ENCODE measurements around the gene SEMA5A.

Gene SEMA5A

DNA sequence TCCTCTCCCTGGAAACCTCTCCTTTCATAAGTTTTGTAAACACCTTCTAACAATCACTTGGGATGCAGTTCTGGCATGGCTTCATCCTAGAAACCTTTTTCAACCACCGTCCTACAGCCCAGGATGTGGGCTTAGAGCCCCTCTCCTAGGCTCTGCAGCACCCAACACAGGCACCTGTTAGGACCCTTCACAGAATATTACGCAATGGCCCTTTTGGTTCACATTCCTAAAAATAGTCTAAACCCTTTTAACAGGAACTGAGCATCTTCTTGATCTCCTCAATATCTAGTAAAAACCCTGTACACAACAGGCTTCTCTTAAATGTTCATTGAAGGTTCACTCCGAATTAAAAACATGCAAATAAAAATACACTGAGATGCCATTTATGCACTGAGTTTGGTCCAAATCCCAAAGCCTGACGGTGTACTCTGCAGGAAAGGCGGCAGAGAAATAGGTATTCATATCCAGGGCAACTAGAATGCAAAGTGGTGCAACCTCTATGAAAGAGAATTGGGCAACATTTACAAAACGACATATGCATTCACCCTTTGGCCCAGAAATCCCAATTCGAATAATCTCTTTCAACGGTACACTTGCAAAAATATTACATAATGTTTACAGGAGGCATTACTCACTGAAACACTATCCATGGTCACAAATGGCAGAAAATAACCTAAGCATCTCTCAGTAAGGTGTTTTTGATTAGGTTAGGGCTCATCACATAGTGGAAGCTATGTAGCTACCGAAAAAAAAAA, 169.3 kb downstream of the SEMA5A start:
- no peak overlapping the region for H3K23ac ChIP-seq (ENCODE audit: low read length)
- H2BK5ac ChIP-seq (ENCODE audit: low read length), result no peak overlapping the region
- no peak overlapping the region for H3K18ac ChIP-seq (ENCODE audit: low read length)
- no peak overlapping the region for H3K56ac ChIP-seq (ENCODE audit: low read length)
- no peak overlapping the region for H3K4ac ChIP-seq (ENCODE audit: low read depth, low read length)
- H2AK5ac ChIP-seq (ENCODE audit: low read length), result no peak overlapping the region
- H2BK15ac ChIP-seq (replicated peaks; ENCODE audit: low read depth), result no peak overlapping the region
- no CpG with 5 or more reads among the region's 9 CpGs for WGBS (ENCODE audit: extremely low coverage, insufficient coverage, low lambda C conversion rate)
- H2BK120ac ChIP-seq (ENCODE audit: low read depth, low read length), result no peak overlapping the region
- H3K4me3 ChIP-seq (ENCODE audit: low read length), result no peak overlapping the region
- no peaks in the 10 kb centered on the region for H3K27me3 ChIP-seq (ENCODE audit: insufficient read depth, low read length, poor library complexity)
- no peaks in the 10 kb centered on the region for H3K79me2 ChIP-seq (ENCODE audit: control insufficient read depth, insufficient read depth, low read length)
- H4K8ac ChIP-seq (ENCODE audit: low read depth, low read length), result no peak overlapping the region
- no peak overlapping the region for H3K9ac ChIP-seq (ENCODE audit: low read length)
- H4K5ac ChIP-seq (ENCODE audit: low read length), result no peak overlapping the region
- H3K4me1 ChIP-seq (ENCODE audit: control insufficient read depth, low read depth, low read length), result no peaks in the 10 kb centered on the region
- no peak overlapping the region for H3K27ac ChIP-seq (ENCODE audit: low read depth, low read length)
- DNase-seq, result no peak
- H3K79me1 ChIP-seq (ENCODE audit: low read length), result peaks cover 5% of the 10 kb centered on the region
- peaks cover 4% of the 10 kb centered on the region for H3K36me3 ChIP-seq (ENCODE audit: control insufficient read depth, insufficient read depth, low read length)
- no peak overlapping the region for H3K4me2 ChIP-seq (ENCODE audit: low read length)

DNA sequence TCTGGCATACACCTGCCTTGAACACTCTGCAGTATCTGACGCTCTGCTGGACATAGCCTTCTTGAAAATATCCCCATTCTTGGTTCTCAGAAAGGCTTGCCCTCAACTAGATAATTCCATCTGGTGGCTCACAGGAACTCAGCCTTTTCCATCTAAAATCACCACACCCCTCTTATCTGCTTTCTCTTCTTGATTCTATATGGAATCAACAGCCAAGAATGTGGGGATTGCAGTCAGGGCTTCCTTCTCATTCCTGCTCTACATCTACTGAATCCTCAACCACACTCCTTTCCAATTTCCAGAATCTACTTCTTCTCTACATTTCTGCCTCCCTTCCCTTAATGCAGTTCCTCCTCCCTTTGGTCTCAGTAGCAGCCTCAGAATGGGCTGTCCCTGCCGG, 170.1 kb downstream of the SEMA5A start:
- Histone ChIP-seq H2BK15ac (replicated peaks; ENCODE audit: low read depth) (no peak overlapping the region), H3K56ac (ENCODE audit: low read length) (no peak overlapping the region), H3K27me3 (ENCODE audit: insufficient read depth, low read length, poor library complexity) (no peaks in the 10 kb centered on the region), H2AK5ac (ENCODE audit: low read length) (no peak overlapping the region), H3K18ac (ENCODE audit: low read length) (no peak overlapping the region), H2BK5ac (ENCODE audit: low read length) (no peak overlapping the region), H3K4me1 (ENCODE audit: control insufficient read depth, low read depth, low read length) (no peaks in the 10 kb centered on the region), H3K4me3 (ENCODE audit: low read length) (no peak overlapping the region), H4K8ac (ENCODE audit: low read depth, low read length) (no peak overlapping the region), H2BK120ac (ENCODE audit: low read depth, low read length) (no peak overlapping the region), H3K27ac (ENCODE audit: low read depth, low read length) (no peak overlapping the region), H3K4ac (ENCODE audit: low read depth, low read length) (no peak overlapping the region), H3K79me1 (ENCODE audit: low read length) (peaks cover 5% of the 10 kb centered on the region), H3K9ac (ENCODE audit: low read length) (no peak overlapping the region), H3K23ac (ENCODE audit: low read length) (no peak overlapping the region), H3K4me2 (ENCODE audit: low read length) (no peak overlapping the region), H3K36me3 (ENCODE audit: control insufficient read depth, insufficient read depth, low read length) (peaks cover 4% of the 10 kb centered on the region), H4K5ac (ENCODE audit: low read length) (no peak overlapping the region), H3K79me2 (ENCODE audit: control insufficient read depth, insufficient read depth, low read length) (no peaks in the 10 kb centered on the region)
- DNase-seq, result no peak
- no CpG with 5 or more reads among the region's 2 CpGs for WGBS (ENCODE audit: extremely low coverage, insufficient coverage, low lambda C conversion rate)

DNA sequence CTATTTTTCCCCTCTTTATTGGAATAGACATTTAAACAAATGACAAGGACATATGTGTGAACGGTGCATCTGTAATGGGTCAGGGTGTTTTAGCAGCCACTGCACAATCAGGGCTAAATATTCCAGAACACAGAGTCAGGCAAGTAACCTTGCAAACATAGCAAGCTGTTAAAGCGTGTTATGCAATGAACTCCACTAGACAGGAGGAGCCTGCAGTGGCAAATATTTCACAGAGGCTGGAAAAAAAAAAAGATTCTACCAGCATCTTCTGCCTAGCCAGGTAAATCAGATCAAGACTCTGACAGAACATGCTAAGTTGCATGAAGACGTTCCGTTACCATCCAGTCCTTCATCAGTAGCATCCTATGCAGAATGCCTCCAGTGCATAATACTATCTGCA, 171.8 kb downstream of the SEMA5A start:
- DNase-seq, result no peak
- Histone ChIP-seq H3K4me1 (ENCODE audit: control insufficient read depth, low read depth, low read length) (no peaks in the 10 kb centered on the region), H4K5ac (ENCODE audit: low read length) (no peak overlapping the region), H4K8ac (ENCODE audit: low read depth, low read length) (no peak overlapping the region), H3K23ac (ENCODE audit: low read length) (no peak overlapping the region), H3K36me3 (ENCODE audit: control insufficient read depth, insufficient read depth, low read length) (peaks cover 4% of the 10 kb centered on the region), H3K18ac (ENCODE audit: low read length) (no peak overlapping the region), H3K4me2 (ENCODE audit: low read length) (no peak overlapping the region), H2BK15ac (replicated peaks; ENCODE audit: low read depth) (no peak overlapping the region), H2BK5ac (ENCODE audit: low read length) (no peak overlapping the region), H3K4ac (ENCODE audit: low read depth, low read length) (no peak overlapping the region), H3K56ac (ENCODE audit: low read length) (no peak overlapping the region), H2BK120ac (ENCODE audit: low read depth, low read length) (no peak overlapping the region), H3K4me3 (ENCODE audit: low read length) (no peak overlapping the region), H3K27ac (ENCODE audit: low read depth, low read length) (no peak overlapping the region), H3K27me3 (ENCODE audit: insufficient read depth, low read length, poor library complexity) (no peaks in the 10 kb centered on the region), H3K9ac (ENCODE audit: low read length) (no peak overlapping the region), H3K79me1 (ENCODE audit: low read length) (peaks cover 5% of the 10 kb centered on the region), H3K79me2 (ENCODE audit: control insufficient read depth, insufficient read depth, low read length) (no peaks in the 10 kb centered on the region), H2AK5ac (ENCODE audit: low read length) (no peak overlapping the region)
- no CpG with 5 or more reads among the region's 4 CpGs for WGBS (ENCODE audit: extremely low coverage, insufficient coverage, low lambda C conversion rate)

DNA sequence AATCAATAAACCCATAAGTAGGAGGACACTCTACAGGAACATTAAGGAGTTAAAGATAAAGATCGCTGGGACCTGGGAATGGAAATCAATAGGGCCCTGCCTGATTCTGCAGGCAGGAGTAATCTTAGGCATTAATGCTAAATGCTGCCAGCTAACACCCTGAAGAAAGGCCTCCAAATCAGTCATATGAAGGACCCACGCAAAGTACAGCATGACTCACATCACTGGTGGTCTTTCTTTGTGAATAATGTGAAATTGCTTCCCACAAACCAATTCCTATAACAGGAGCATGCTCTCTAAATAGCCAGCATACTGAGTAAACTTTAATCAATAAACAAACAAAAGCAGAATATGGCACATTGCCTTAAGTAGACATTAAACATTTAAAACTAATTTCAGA, 172.3 kb downstream of the SEMA5A start:
- Histone ChIP-seq H4K8ac (ENCODE audit: low read depth, low read length) (no peak overlapping the region), H3K4me1 (ENCODE audit: control insufficient read depth, low read depth, low read length) (no peaks in the 10 kb centered on the region), H3K9ac (ENCODE audit: low read length) (no peak overlapping the region), H4K5ac (ENCODE audit: low read length) (no peak overlapping the region), H3K23ac (ENCODE audit: low read length) (no peak overlapping the region), H2BK15ac (replicated peaks; ENCODE audit: low read depth) (no peak overlapping the region), H3K4me3 (ENCODE audit: low read length) (no peak overlapping the region), H3K27me3 (ENCODE audit: insufficient read depth, low read length, poor library complexity) (no peaks in the 10 kb centered on the region), H2BK5ac (ENCODE audit: low read length) (no peak overlapping the region), H3K79me2 (ENCODE audit: control insufficient read depth, insufficient read depth, low read length) (no peaks in the 10 kb centered on the region), H2AK5ac (ENCODE audit: low read length) (no peak overlapping the region), H3K36me3 (ENCODE audit: control insufficient read depth, insufficient read depth, low read length) (peaks cover 4% of the 10 kb centered on the region), H3K56ac (ENCODE audit: low read length) (no peak overlapping the region), H2BK120ac (ENCODE audit: low read depth, low read length) (no peak overlapping the region), H3K18ac (ENCODE audit: low read length) (no peak overlapping the region), H3K27ac (ENCODE audit: low read depth, low read length) (no peak overlapping the region), H3K79me1 (ENCODE audit: low read length) (peaks cover 5% of the 10 kb centered on the region), H3K4ac (ENCODE audit: low read depth, low read length) (no peak overlapping the region), H3K4me2 (ENCODE audit: low read length) (no peak overlapping the region)
- no peak for DNase-seq
- WGBS (ENCODE audit: extremely low coverage, insufficient coverage, low lambda C conversion rate), result no CpG with 5 or more reads among the region's 2 CpGs

DNA sequence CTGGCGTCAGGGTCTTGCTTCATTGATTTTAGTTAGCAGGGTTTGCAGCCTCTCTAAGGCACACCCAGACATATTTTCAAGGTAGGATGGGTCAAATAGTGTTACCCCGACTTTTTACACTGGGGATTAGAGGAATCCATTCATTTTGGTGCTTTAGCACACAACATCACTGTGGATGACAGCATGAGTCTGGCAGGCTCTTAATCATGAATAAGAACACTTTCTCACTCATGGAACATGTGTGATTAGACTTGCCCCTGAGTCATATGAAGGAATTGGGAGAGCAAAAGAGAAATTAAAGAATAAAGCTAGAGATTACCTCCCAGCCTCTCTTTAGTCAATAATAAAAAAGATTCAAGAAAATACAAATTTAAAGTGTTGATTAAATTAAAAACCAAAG, 175.6 kb downstream of the SEMA5A start:
- H3K79me2 ChIP-seq (ENCODE audit: control insufficient read depth, insufficient read depth, low read length), result no peaks in the 10 kb centered on the region
- H4K5ac ChIP-seq (ENCODE audit: low read length), result no peak overlapping the region
- H4K8ac ChIP-seq (ENCODE audit: low read depth, low read length), result no peak overlapping the region
- no peak overlapping the region for H3K4ac ChIP-seq (ENCODE audit: low read depth, low read length)
- H3K27me3 ChIP-seq (ENCODE audit: insufficient read depth, low read length, poor library complexity), result no peaks in the 10 kb centered on the region
- H3K18ac ChIP-seq (ENCODE audit: low read length), result no peak overlapping the region
- H3K56ac ChIP-seq (ENCODE audit: low read length), result no peak overlapping the region
- no peak overlapping the region for H3K27ac ChIP-seq (ENCODE audit: low read depth, low read length)
- H3K4me1 ChIP-seq (ENCODE audit: control insufficient read depth, low read depth, low read length), result peaks cover 3% of the 10 kb centered on the region
- no peak overlapping the region for H2AK5ac ChIP-seq (ENCODE audit: low read length)
- peaks cover 4% of the 10 kb centered on the region for H3K36me3 ChIP-seq (ENCODE audit: control insufficient read depth, insufficient read depth, low read length)
- H2BK5ac ChIP-seq (ENCODE audit: low read length), result no peak overlapping the region
- peaks cover 5% of the 10 kb centered on the region for H3K79me1 ChIP-seq (ENCODE audit: low read length)
- DNase-seq, result no peak
- no peak overlapping the region for H2BK120ac ChIP-seq (ENCODE audit: low read depth, low read length)
- H3K4me2 ChIP-seq (ENCODE audit: low read length), result no peak overlapping the region
- WGBS (ENCODE audit: extremely low coverage, insufficient coverage, low lambda C conversion rate), result no CpG with 5 or more reads among the region's 2 CpGs
- no peak overlapping the region for H3K9ac ChIP-seq (ENCODE audit: low read length)
- H2BK15ac ChIP-seq (replicated peaks; ENCODE audit: low read depth), result no peak overlapping the region
- no peak overlapping the region for H3K4me3 ChIP-seq (ENCODE audit: low read length)
- no peak overlapping the region for H3K23ac ChIP-seq (ENCODE audit: low read length)

DNA sequence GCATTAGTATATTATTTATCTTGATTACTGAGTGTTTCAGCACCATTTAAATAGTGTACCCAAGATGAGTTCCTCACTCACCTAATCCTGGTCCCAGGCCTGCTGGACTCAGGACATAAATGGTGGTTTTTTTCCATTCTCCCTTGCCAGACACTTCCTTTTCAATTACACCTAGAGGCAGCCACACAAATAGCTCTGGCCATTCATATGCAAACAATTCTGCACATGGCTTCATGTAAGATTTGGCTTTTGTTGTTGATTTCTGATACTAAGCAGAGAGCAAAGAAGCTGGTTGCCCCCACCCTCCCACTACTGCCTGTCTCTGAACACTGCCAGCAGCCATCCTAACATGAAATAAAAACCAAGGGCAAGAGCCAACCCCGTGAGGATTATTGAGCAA, 180.4 kb downstream of the SEMA5A start:
- Histone ChIP-seq H4K8ac (ENCODE audit: low read depth, low read length) (no peak overlapping the region), H3K4me3 (ENCODE audit: low read length) (no peak overlapping the region), H2BK15ac (replicated peaks; ENCODE audit: low read depth) (no peak overlapping the region), H3K9ac (ENCODE audit: low read length) (no peak overlapping the region), H3K4me1 (ENCODE audit: control insufficient read depth, low read depth, low read length) (peaks cover 7% of the 10 kb centered on the region), H2BK5ac (ENCODE audit: low read length) (no peak overlapping the region), H2AK5ac (ENCODE audit: low read length) (no peak overlapping the region), H3K36me3 (ENCODE audit: control insufficient read depth, insufficient read depth, low read length) (no peaks in the 10 kb centered on the region), H3K4me2 (ENCODE audit: low read length) (no peak overlapping the region), H3K79me2 (ENCODE audit: control insufficient read depth, insufficient read depth, low read length) (no peaks in the 10 kb centered on the region), H3K18ac (ENCODE audit: low read length) (no peak overlapping the region), H4K5ac (ENCODE audit: low read length) (no peak overlapping the region), H3K27ac (ENCODE audit: low read depth, low read length) (no peak overlapping the region), H3K23ac (ENCODE audit: low read length) (no peak overlapping the region), H3K27me3 (ENCODE audit: insufficient read depth, low read length, poor library complexity) (no peaks in the 10 kb centered on the region), H3K4ac (ENCODE audit: low read depth, low read length) (no peak overlapping the region), H3K56ac (ENCODE audit: low read length) (no peak overlapping the region), H3K79me1 (ENCODE audit: low read length) (no peaks in the 10 kb centered on the region), H2BK120ac (ENCODE audit: low read depth, low read length) (no peak overlapping the region)
- DNase-seq, result no peak
- no CpG with 5 or more reads among the region's 1 CpG for whole genome bisulfite sequencing (ENCODE audit: extremely low coverage, insufficient coverage, low lambda C conversion rate)
